HCT116 (cell line): ENCODE data around the gene GPA33. TPM values are rescaled to one million over a fixed set of nuclear protein-coding genes. Genes with fewer than 3 reads are reported as not detected.

ENCODE experiments used
- ATAC-seq: fragments of 200-7000 bp; cut with Tn5 transposase; 2 replicates; pipeline ENCODE4 v1.9.1; 2020; ENCODE audit warnings: mild to moderate bottlenecking, moderate library complexity
- BruUV-seq: library from RNA; stranded (reverse); fragments of 400-500 nt; replicated peaks from 2 replicates; lab custom pipeline; 2021; lab: Mats Ljungman, UMichigan
- CTCF ChIA-PET: fragments of 300-600 bp; sonication (Branson Sonifier 250); formaldehyde crosslinking; loops from one replicate; lab custom pipeline; 2021; ENCODE audit warnings: antibody characterized with exemption; lab: Charles Lee
- POLR2A ChIA-PET: fragments of 300-600, 350-600 bp; sonication (Branson Sonifier 250); formaldehyde crosslinking; loops from one replicate; lab custom pipeline; 2021; ENCODE audit warnings: antibody characterized with exemption; lab: Charles Lee
- RAD21 ChIA-PET, 2 experiments: fragments of 300-600 bp; sonication (Branson Sonifier 250); formaldehyde crosslinking; loops; one replicate each; lab custom pipeline; 2023; ENCODE audit warnings: low total read pairs in 2 of 2; ENCODE audit not compliant: uncharacterized antibody in 2 of 2, unreplicated experiment in 2 of 2, low non-redundant PET in 1 of 2; lab: Charles Lee
- DNase-seq: peaks from one replicate; pipeline ENCODE4 v3.0.0-alpha.2; 2010; ENCODE audit warnings: low read depth, low spot score
- H2AFZ ChIP-seq: fragments of 200-600 bp; shearing (Covaris generic), sonication (generic); 2 replicates; pipeline ENCODE4 v1.6.1; 2017; ENCODE audit warnings: low read depth, mixed run types, mixed read lengths, antibody characterized with exemption, low read length; ENCODE audit not compliant: poor library complexity, severe bottlenecking
- H3K27ac ChIP-seq: 2 replicates; pipeline ENCODE4 v1.5.1; 2012; ENCODE audit warnings: low read depth, low read length
- H3K27me3 ChIP-seq: fragments of 200-600 bp; sonication (generic); 2 replicates; pipeline ENCODE4 v1.6.1; 2016; ENCODE audit warnings: mixed run types, low read length, mixed read lengths; ENCODE audit not compliant: insufficient read depth
- H3K36me3 ChIP-seq, 2 experiments: fragments of 200-500 bp in 1 of 2; fragments of 200-600 bp in 1 of 2; sonication (Bioruptor generic) in 1 of 2; sonication (generic) in 1 of 2; 2 replicates each; pipeline versions ENCODE4 v1.5.1 to v1.6.1; 2014 to 2016; ENCODE audit warnings: low read length in 2 of 2, inconsistent platforms in 1 of 2, mixed read lengths in 1 of 2, mixed run types in 1 of 2; ENCODE audit not compliant: insufficient read depth in 2 of 2, control insufficient read depth in 1 of 2
- H3K4me1 ChIP-seq, 2 experiments: fragments of 200-600 bp in 1 of 2; sonication (generic) in 1 of 2; 2 replicates each; pipeline versions ENCODE4 v1.5.1 to v1.6.1; 2012 to 2017; ENCODE audit warnings: low read length in 2 of 2, inconsistent platforms in 1 of 2, mild to moderate bottlenecking in 1 of 2, mixed read lengths in 1 of 2, mixed run types in 1 of 2, moderate library complexity in 1 of 2; ENCODE audit not compliant: insufficient read depth in 2 of 2, control insufficient read depth in 1 of 2
- H3K4me2 ChIP-seq: fragments of 200-600 bp; sonication (generic); 2 replicates; pipeline ENCODE4 v1.6.1; 2017; ENCODE audit warnings: mixed run types, low read length, mixed read lengths
- H3K4me3 ChIP-seq, 2 experiments: fragments of 200-600 bp in 1 of 2; sonication (generic) in 1 of 2; replicated peaks in 1 of 2; 2 replicates each; pipeline ENCODE4 v1.5.1; 2011 to 2016; ENCODE audit warnings: low read length in 2 of 2, control low read depth in 1 of 2, low read depth in 1 of 2, mild to moderate bottlenecking in 1 of 2, mixed read lengths in 1 of 2, mixed run types in 1 of 2
- H3K79me2 ChIP-seq: fragments of 200-600 bp; sonication (generic); 2 replicates; pipeline ENCODE4 v1.6.1; 2017; ENCODE audit warnings: mild to moderate bottlenecking, mixed run types, low read length, moderate library complexity, mixed read lengths; ENCODE audit not compliant: insufficient read depth
- H3K9ac ChIP-seq: fragments of 200-600 bp; sonication (generic); 2 replicates; pipeline ENCODE4 v1.6.1; 2016; ENCODE audit warnings: low read length, mixed read lengths
- H3K9me2 ChIP-seq: fragments of 200-600 bp; sonication (generic), shearing (Covaris generic); 2 replicates; pipeline ENCODE4 v1.6.1; 2017; ENCODE audit warnings: mixed run types, mild to moderate bottlenecking, moderate library complexity; ENCODE audit not compliant: insufficient read depth
- H3K9me3 ChIP-seq, 2 experiments: fragments of 200-500 bp in 1 of 2; fragments of 200-600 bp in 1 of 2; sonication (Bioruptor generic) in 1 of 2; sonication (generic) in 1 of 2; 2 replicates each; pipeline ENCODE4 v1.6.1; 2014 to 2017; ENCODE audit warnings: low read length in 2 of 2, mixed read lengths in 2 of 2, inconsistent platforms in 1 of 2, low read depth in 1 of 2, mild to moderate bottlenecking in 1 of 2, mixed run types in 1 of 2, moderate library complexity in 1 of 2; ENCODE audit not compliant: control insufficient read depth in 1 of 2, insufficient read depth in 1 of 2
- H4K20me1 ChIP-seq: fragments of 200-600 bp; sonication (generic), shearing (Covaris generic); 2 replicates; pipeline ENCODE4 v1.6.1; 2017; ENCODE audit warnings: mixed run types, mild to moderate bottlenecking, moderate library complexity; ENCODE audit not compliant: insufficient read depth
- ATF3 ChIP-seq: IDR thresholded peaks from 2 replicates; pipeline ENCODE4 v1.6.1; 2012
- CEBPB ChIP-seq: IDR thresholded peaks from 2 replicates; pipeline ENCODE4 v1.6.1; 2012; ENCODE audit warnings: low read depth
- CTCF ChIP-seq, 3 experiments: fragments of 200-600 bp in 1 of 3; sonication (generic) in 1 of 3; IDR thresholded peaks in 2 of 3; conservative IDR thresholded peaks in 1 of 3; 2 replicates each; pipeline ENCODE4 v1.5.1; 2012 to 2017; ENCODE audit warnings: low read depth in 2 of 3, low read length in 2 of 3, antibody characterized with exemption in 1 of 3, borderline replicate concordance in 1 of 3, control low read depth in 1 of 3, mild to moderate bottlenecking in 1 of 3, mixed read lengths in 1 of 3, mixed run types in 1 of 3, moderate library complexity in 1 of 3; ENCODE audit not compliant: insufficient read depth in 1 of 3
- JUND ChIP-seq: IDR thresholded peaks from 2 replicates; pipeline ENCODE4 v1.6.1; 2012
- POLR2A ChIP-seq: IDR thresholded peaks from 2 replicates; pipeline ENCODE4 v1.7.0; 2011; ENCODE audit warnings: borderline replicate concordance; ENCODE audit not compliant: insufficient read depth, insufficient read length; ENCODE audit errors: extremely low read depth
- POLR2AphosphoS5 ChIP-seq: IDR thresholded peaks from 2 replicates; pipeline ENCODE4 v1.6.1; 2011; ENCODE audit warnings: mild to moderate bottlenecking, low read depth, low read length, moderate library complexity
- RAD21 ChIP-seq: IDR thresholded peaks from 2 replicates; pipeline ENCODE4 v1.6.1; 2012; ENCODE audit warnings: low read depth, mild to moderate bottlenecking
- SP1 ChIP-seq: IDR thresholded peaks from 2 replicates; pipeline ENCODE4 v1.6.1; 2012; ENCODE audit warnings: low read depth
- SRF ChIP-seq: IDR thresholded peaks from 2 replicates; pipeline ENCODE4 v1.6.1; 2012; ENCODE audit warnings: low read depth
- TCF7L2 ChIP-seq: IDR thresholded peaks from 2 replicates; pipeline ENCODE4 v1.7.0; 2011; ENCODE audit warnings: borderline replicate concordance, inconsistent platforms; ENCODE audit not compliant: insufficient read depth, insufficient read length; ENCODE audit errors: extremely low read depth
- ZBTB33 ChIP-seq: IDR thresholded peaks from 2 replicates; pipeline ENCODE4 v1.6.1; 2011; ENCODE audit warnings: mild to moderate bottlenecking, low read length, moderate library complexity; ENCODE audit not compliant: insufficient replicate concordance; ENCODE audit errors: extremely low read depth
- ZNF274 ChIP-seq: fragments of 200-500 bp; sonication (Bioruptor generic); IDR thresholded peaks from 2 replicates; pipeline ENCODE4 v1.6.1; 2014; ENCODE audit warnings: mild to moderate bottlenecking, low read depth, low read length, inconsistent platforms
- intact Hi-C: fragments of 100-400 bp; cut with micrococcal nuclease; formaldehyde crosslinking; loops from 2 replicates; pipeline ENCODE4 v1.10.0; 2022
- total RNA-seq: library from RNA; stranded (reverse); gene quantifications from one replicate; pipeline ENCODE4 v1.2.1, GENCODE V29; 2021; ENCODE audit not compliant: unreplicated experiment

The GPA33 gene
- total RNA-seq, 1 experiment from 2014 or later = 0.22 TPM

- DNase-seq = no peak
- Histone ChIP-seq H3K36me3 (no peaks in the 10 kb centered on the region), H3K27me3 (no peaks in the 10 kb centered on the region), H2AFZ (no peak overlapping the region), H3K79me2 (no peaks in the 10 kb centered on the region), H3K27ac (no peak overlapping the region), H3K4me3 (no peak overlapping the region), H3K9ac (no peak overlapping the region), H3K4me1 (peaks cover 3 to 20% of the 10 kb centered on the region in 2 experiments; a peak in 3 of 4 replicates), H3K9me2 (no peaks in the 10 kb centered on the region), H3K4me2 (no peak overlapping the region), H4K20me1 (no peaks in the 10 kb centered on the region), H3K9me3 (no peaks in the 10 kb centered on the region)
- no TSS peak for BruUV-seq
- intact Hi-C loops = no loop called here
- ChIA-PET RAD21 (no interaction called here), POLR2A (no interaction called here), CTCF (interaction anchor here (1.2 to 4.3 kb wide), 2 partner anchors 23 to 145 kb away, joined by 3 to 29 read pairs; no protein-coding TSS in a partner anchor)
- TF ChIP-seq SP1 = no peak
- no peak for TF ChIP-seq RAD21
- TF ChIP-seq CTCF (IDR thresholded peaks at IDR 0.05 in 2 of 3, conservative IDR thresholded peaks at IDR 0.05 in 1 of 3; ENCODE audit: borderline replicate concordance in 1 of 3, insufficient read depth in 1 of 3, low read depth in 2 of 3, low read length in 2 of 3) = no peak
- TF ChIP-seq ZBTB33 = no peak
- TF ChIP-seq POLR2A = no peak
- no peak for TF ChIP-seq ZNF274
- TF ChIP-seq SRF = no peak
- TF ChIP-seq CEBPB = no peak
- TF ChIP-seq JUND = no peak
- TF ChIP-seq ATF3 = no peak
- TF ChIP-seq POLR2AphosphoS5 = no peak
- TF ChIP-seq TCF7L2 = no peak
- ATAC-seq = no peak
Observed at GRCh38 chr1:167054531-167054930, 35.6 kb downstream of the GPA33 start.
